GM12892 (cell line): ENCODE data around the gene DNAJC21.

Source experiments
- POLR2A ChIP-seq: IDR thresholded peaks from 2 replicates; pipeline ENCODE4 v1.6.1; 2011; ENCODE audit warnings: low read depth, low read length, control low read depth
- TAF1 ChIP-seq: IDR thresholded peaks from 2 replicates; pipeline ENCODE4 v1.6.1; 2011; ENCODE audit warnings: low read depth, mild to moderate bottlenecking, control low read depth, low read length, borderline replicate concordance

DNA sequence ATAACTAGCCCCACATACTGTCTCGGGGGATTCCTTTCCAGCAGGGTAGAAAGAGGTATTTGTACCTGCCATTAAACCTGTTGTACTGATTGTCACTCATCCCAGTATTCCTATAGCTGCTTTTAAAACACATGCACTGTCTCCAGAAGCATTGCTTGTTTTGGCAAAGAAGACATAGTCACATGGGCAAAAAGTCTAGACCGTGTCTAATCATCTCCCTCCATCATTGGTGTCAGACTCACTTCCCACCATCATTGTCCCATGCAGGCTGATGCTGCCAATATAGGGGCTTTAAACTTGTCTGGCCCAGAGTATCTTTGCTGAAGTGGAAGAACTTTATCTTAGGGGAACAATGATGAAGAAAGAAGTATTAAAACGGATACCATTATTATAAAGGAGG, 12.6 kb downstream of the DNAJC21 start:
- no peak for TF ChIP-seq TAF1
- TF ChIP-seq POLR2A, result no peak
